Smooth muscle cell (in vitro differentiated cells): Measurements from ENCODE around the gene FCN1. TPM values are rescaled to one million over a fixed set of nuclear protein-coding genes. Genes with fewer than 3 reads are reported as not detected.
"Not testable (repeated sequence)": the region's sequence is repeated elsewhere in the genome, so short reads cannot be mapped to it uniquely, and the experiment has no call there.

Source experiments
- DNase-seq: peaks from one replicate; lab custom pipeline; 2025; ENCODE audit not compliant: unreplicated experiment; lab: John Stamatoyannopoulos, UW
- H2AFZ ChIP-seq: fragments of 200-600 bp; sonication (generic); 2 replicates; pipeline ENCODE4 v1.6.0; 2016; ENCODE audit warnings: antibody characterized with exemption, low read depth, mild to moderate bottlenecking
- H3F3A ChIP-seq: fragments of 200-600 bp; sonication (generic); 2 replicates; pipeline ENCODE4 v1.6.0; 2017; ENCODE audit warnings: antibody characterized with exemption, low read depth
- H3K27ac ChIP-seq: fragments of 200-600 bp; sonication (generic); 2 replicates; pipeline ENCODE4 v1.5.1; 2016; ENCODE audit warnings: low read depth, mild to moderate bottlenecking
- H3K27me3 ChIP-seq: fragments of 200-600 bp; sonication (generic); 2 replicates; pipeline ENCODE4 v1.6.1; 2016; ENCODE audit warnings: low read depth, mild to moderate bottlenecking
- H3K36me3 ChIP-seq: fragments of 200-600 bp; sonication (generic); 2 replicates; pipeline ENCODE4 v1.5.1; 2016; ENCODE audit warnings: low read depth
- H3K4me1 ChIP-seq: fragments of 200-600 bp; sonication (generic); 2 replicates; pipeline ENCODE4 v1.5.1; 2016; ENCODE audit warnings: low read depth
- H3K4me2 ChIP-seq: fragments of 200-600 bp; sonication (generic); 2 replicates; pipeline ENCODE4 v1.6.0; 2016; ENCODE audit warnings: mild to moderate bottlenecking
- H3K4me3 ChIP-seq: fragments of 200-600 bp; sonication (generic); 2 replicates; pipeline ENCODE4 v1.5.1; 2016; ENCODE audit warnings: mild to moderate bottlenecking
- H3K79me2 ChIP-seq: fragments of 200-600 bp; sonication (generic); 2 replicates; pipeline ENCODE4 v1.6.0; 2016; ENCODE audit warnings: low read depth, mild to moderate bottlenecking
- H3K9ac ChIP-seq: fragments of 200-600 bp; sonication (generic); 2 replicates; pipeline ENCODE4 v1.6.0; 2016; ENCODE audit warnings: low read depth
- H3K9me3 ChIP-seq: fragments of 200-600 bp; sonication (generic); replicated peaks from 2 replicates; pipeline ENCODE4 v1.5.1; 2016; ENCODE audit warnings: low read depth
- H4K20me1 ChIP-seq: fragments of 200-600 bp; sonication (generic); 2 replicates; pipeline ENCODE4 v1.6.0; 2016; ENCODE audit warnings: low read depth
- WGBS: methylation state at CpG from one replicate; pipeline ENCODE4 v1.1.7; 2016; ENCODE audit warnings: low lambda C conversion rate; 5-methylcytosine and 5-hydroxymethylcytosine counted together
- polyA plus RNA-seq: library from polyadenylated mRNA; unstranded; fragments of >200 nt; fragmentation: Nextera tagmentation; extraction: Ambion mirVana; gene quantifications from 2 replicates; pipeline ENCODE4 v1.2.1, GENCODE V29; 2016
- total RNA-seq: library from RNA; depleted of rRNA; stranded (reverse); fragments of >200 nt; gene quantifications from 2 replicates; pipeline ENCODE4 v1.2.3, GENCODE V29; 2014
- TF ChIP-seq, protein P1 (sequence below): fragments of 200-600 bp; sonication (generic); IDR thresholded peaks from 2 replicates; pipeline ENCODE4 v1.5.1; 2017; ENCODE audit warnings: borderline replicate concordance, mild to moderate bottlenecking, antibody characterized with exemption; ENCODE audit not compliant: insufficient read depth, poor library complexity, severe bottlenecking

The FCN1 gene
- total and polyA plus RNA-seq, 2 experiments from 2014 or later = 0.13 TPM; not detected in 1

GRCh38 chr9:134957165-134957944, 39.6 kb upstream of the FCN1 start:
- 85% methylated on average over 9 of the region's 9 CpGs for WGBS
- TF ChIP-seq, protein P1, sequence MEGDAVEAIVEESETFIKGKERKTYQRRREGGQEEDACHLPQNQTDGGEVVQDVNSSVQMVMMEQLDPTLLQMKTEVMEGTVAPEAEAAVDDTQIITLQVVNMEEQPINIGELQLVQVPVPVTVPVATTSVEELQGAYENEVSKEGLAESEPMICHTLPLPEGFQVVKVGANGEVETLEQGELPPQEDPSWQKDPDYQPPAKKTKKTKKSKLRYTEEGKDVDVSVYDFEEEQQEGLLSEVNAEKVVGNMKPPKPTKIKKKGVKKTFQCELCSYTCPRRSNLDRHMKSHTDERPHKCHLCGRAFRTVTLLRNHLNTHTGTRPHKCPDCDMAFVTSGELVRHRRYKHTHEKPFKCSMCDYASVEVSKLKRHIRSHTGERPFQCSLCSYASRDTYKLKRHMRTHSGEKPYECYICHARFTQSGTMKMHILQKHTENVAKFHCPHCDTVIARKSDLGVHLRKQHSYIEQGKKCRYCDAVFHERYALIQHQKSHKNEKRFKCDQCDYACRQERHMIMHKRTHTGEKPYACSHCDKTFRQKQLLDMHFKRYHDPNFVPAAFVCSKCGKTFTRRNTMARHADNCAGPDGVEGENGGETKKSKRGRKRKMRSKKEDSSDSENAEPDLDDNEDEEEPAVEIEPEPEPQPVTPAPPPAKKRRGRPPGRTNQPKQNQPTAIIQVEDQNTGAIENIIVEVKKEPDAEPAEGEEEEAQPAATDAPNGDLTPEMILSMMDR = no peak
- H3K36me3 ChIP-seq = no peaks in the 10 kb centered on the region

GRCh38 chr9:134956387-134956786, 38.7 kb upstream of the FCN1 start:
- H3K36me3 ChIP-seq, H3K9ac ChIP-seq, H3K79me2 ChIP-seq, H3K27me3 ChIP-seq, DNase-seq, H2AFZ ChIP-seq, H3K27ac ChIP-seq, H3K4me1 ChIP-seq, H3K9me3 ChIP-seq, H4K20me1 ChIP-seq, H3F3A ChIP-seq, H3K4me3 ChIP-seq, H3K4me2 ChIP-seq: not testable (repeated sequence)
- WGBS = 88% methylated on average over 6 of the region's 6 CpGs

More at GRCh38 chr9:134957165-134957944, 39.6 kb upstream of the FCN1 start:
- Histone ChIP-seq H3K9me3 (no peaks in the 10 kb centered on the region), H3K4me1 (no peaks in the 10 kb centered on the region), H3F3A (no peaks in the 10 kb centered on the region), H3K4me2 (no peak overlapping the region), H3K79me2 (no peaks in the 10 kb centered on the region), H3K9ac (no peak overlapping the region), H4K20me1 (no peaks in the 10 kb centered on the region), H3K27me3 (no peaks in the 10 kb centered on the region), H2AFZ (no peak overlapping the region), H3K27ac (no peak overlapping the region), H3K4me3 (no peak overlapping the region)
- DNase-seq = no peak

GRCh38 chr9:134955801-134956200, 38.1 kb upstream of the FCN1 start:
- Histone ChIP-seq H3K27ac (no peak overlapping the region), H3K4me2 (no peak overlapping the region), H3F3A (no peaks in the 10 kb centered on the region), H3K4me3 (no peak overlapping the region), H3K27me3 (no peaks in the 10 kb centered on the region), H3K79me2 (no peaks in the 10 kb centered on the region), H3K9me3 (no peaks in the 10 kb centered on the region), H2AFZ (no peak overlapping the region), H3K36me3 (no peaks in the 10 kb centered on the region), H3K9ac (no peak overlapping the region), H3K4me1 (no peaks in the 10 kb centered on the region), H4K20me1 (no peaks in the 10 kb centered on the region)
- 84% methylated on average over 7 of the region's 7 CpGs for WGBS
- TF ChIP-seq, protein P1 = no peak
- DNase-seq = no peak

DNA sequence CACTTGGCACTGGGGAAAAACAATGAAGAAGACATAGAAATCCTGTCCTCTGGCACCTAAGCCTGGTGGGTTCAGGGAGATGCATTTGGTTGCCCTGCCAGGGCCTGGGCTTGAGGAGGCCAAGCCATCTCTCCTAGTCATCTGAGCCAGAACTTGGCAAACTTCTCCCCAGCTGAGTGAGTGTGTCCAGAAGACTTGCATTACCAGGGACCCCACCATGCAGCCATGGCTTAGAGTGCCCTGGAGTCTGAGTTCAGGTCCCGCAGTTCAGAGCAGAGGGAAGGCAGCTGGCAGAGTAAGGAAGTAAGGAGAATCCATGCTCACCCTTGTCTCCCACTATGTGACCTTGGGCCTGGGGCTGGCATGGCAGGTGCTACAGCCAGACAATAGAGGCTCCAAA, 37.4 kb upstream of the FCN1 start:
- no peaks in the 10 kb centered on the region for H4K20me1 ChIP-seq
- no peak for DNase-seq
- no peak overlapping the region for H3K27ac ChIP-seq
- H3K36me3 ChIP-seq = no peaks in the 10 kb centered on the region
- 86% methylated on average over 1 of the region's 1 CpG for WGBS
- TF ChIP-seq, protein P1 = no peak
- no peaks in the 10 kb centered on the region for H3K9me3 ChIP-seq
- no peak overlapping the region for H3K4me2 ChIP-seq
- H2AFZ ChIP-seq = no peak overlapping the region
- H3K4me1 ChIP-seq = no peaks in the 10 kb centered on the region
- H3K27me3 ChIP-seq = no peaks in the 10 kb centered on the region
- H3F3A ChIP-seq = no peaks in the 10 kb centered on the region
- no peak overlapping the region for H3K4me3 ChIP-seq
- no peak overlapping the region for H3K9ac ChIP-seq
- H3K79me2 ChIP-seq = no peaks in the 10 kb centered on the region
